C4-2B (cell line): ENCODE results near the gene ITSN1.
"Not testable (repeated sequence)": the region's sequence is repeated elsewhere in the genome, so short reads cannot be mapped to it uniquely, and the experiment has no call there.

ENCODE experiments used
- ZFX ChIP-seq: fragments of 450-650 bp; IDR thresholded peaks from 2 replicates; pipeline ENCODE4 v1.6.1; 2017
- TF ChIP-seq, protein P1 (sequence below): fragments of 450-650 bp; conservative IDR thresholded peaks from 2 replicates; pipeline ENCODE4 v1.5.1; 2017; ENCODE audit warnings: mild to moderate bottlenecking

DNA sequence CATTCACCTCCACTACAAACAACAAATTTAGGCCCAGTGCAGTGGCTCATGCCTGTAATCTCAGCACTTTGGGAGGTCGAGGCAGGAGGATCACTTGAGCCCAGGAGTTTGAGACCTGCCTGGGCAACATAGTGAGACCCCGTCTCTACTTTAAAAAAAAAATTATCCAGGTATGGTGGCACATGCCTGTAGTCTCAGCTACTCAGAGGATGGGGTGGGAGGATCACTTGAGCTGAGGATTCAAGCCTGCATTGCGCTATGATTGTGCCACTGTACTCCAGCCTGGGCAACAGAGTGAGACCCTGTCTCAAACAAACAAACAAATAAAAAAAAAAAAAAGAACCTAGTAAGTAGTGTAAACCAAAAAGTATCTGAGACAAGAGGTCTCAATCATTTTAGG is 86.8 kb downstream of the ITSN1 start:
- TF ChIP-seq, protein P1, sequence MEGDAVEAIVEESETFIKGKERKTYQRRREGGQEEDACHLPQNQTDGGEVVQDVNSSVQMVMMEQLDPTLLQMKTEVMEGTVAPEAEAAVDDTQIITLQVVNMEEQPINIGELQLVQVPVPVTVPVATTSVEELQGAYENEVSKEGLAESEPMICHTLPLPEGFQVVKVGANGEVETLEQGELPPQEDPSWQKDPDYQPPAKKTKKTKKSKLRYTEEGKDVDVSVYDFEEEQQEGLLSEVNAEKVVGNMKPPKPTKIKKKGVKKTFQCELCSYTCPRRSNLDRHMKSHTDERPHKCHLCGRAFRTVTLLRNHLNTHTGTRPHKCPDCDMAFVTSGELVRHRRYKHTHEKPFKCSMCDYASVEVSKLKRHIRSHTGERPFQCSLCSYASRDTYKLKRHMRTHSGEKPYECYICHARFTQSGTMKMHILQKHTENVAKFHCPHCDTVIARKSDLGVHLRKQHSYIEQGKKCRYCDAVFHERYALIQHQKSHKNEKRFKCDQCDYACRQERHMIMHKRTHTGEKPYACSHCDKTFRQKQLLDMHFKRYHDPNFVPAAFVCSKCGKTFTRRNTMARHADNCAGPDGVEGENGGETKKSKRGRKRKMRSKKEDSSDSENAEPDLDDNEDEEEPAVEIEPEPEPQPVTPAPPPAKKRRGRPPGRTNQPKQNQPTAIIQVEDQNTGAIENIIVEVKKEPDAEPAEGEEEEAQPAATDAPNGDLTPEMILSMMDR = not testable (repeated sequence)
- not testable (repeated sequence) for TF ChIP-seq ZFX
